Fibroblast of skin of left quadriceps (primary cell): ENCODE results near the gene EFNB2.

Source experiments
- DNase-seq, 2 experiments: peaks; one replicate each; pipeline ENCODE4 v3.0.0-alpha.2; 2013; ENCODE audit warnings: low read depth in 2 of 2

Gene EFNB2

GRCh38 chr13:106500445-106500844 is 35.0 kb downstream of the EFNB2 start:
- no peak for DNase-seq

DNA sequence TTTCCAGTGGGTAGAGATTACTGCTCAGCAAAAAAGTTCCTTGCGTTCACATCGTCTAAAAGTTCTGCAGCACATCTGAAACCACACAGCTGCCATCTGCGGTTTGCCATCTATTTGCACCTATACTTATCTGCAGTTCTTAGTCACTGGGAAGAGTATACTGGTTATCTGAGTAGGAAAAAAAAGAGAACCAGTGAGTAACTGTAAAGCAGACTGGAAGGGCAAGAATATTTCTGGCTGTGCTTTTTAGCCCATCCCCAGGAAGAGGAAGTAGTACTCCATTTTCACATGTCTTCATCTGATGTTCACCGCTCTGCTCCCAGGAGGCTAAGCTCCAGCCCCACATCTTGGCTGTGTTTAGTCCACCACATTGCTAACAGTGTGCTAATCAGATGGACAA is 35.6 kb downstream of the EFNB2 start:
- DNase-seq: no peak

DNA sequence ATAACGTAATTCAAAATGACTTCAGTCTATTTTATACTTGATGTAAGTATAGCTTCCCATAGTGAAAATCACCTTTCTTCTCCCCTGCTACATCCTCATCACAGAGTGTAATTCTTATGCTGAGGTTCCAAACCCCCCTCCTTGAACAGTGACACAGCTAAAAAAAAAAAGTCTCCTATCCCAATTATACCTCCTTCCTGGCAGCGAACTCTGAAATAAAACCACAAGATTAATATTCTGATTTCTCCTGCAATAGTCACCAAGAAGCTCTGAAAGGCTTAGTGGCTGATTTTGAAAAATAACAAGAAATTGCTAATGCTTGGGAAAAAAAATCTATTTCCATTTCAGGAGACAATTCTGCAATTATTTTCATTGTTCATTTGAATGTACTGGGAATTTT is 36.3 kb downstream of the EFNB2 start:
- DNase-seq: no peak

GRCh38 chr13:106498571-106498970 is 36.9 kb downstream of the EFNB2 start:
- DNase-seq: no peak

DNA sequence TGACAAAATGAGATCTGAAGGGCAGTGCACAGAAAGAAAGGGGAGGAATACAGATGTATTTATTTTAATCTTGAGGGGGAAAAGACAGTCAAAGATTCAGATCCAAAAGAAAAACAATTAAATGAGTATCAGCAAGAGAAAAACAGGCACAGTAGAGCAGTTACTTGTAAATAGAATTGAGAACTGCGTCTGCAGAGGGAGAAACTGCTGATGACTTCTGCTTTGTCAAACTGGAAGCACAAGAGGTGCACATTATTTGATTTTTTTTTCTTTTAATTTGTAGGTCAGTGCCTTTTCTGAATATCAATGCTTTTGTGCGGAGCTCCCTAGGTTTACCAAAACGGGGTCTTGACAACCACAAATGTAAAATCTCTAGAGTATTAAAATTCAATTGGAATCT is 37.3 kb downstream of the EFNB2 start:
- no peak for DNase-seq

GRCh38 chr13:106497079-106497478 is 38.4 kb downstream of the EFNB2 start:
- no peak for DNase-seq

GRCh38 chr13:106496072-106496997 is 39.1 kb downstream of the EFNB2 start:
- no peak for DNase-seq

- no peak for DNase-seq
These were observed 40.5 kb downstream of the EFNB2 start for GRCh38 chr13:106494936-106495335.

DNA sequence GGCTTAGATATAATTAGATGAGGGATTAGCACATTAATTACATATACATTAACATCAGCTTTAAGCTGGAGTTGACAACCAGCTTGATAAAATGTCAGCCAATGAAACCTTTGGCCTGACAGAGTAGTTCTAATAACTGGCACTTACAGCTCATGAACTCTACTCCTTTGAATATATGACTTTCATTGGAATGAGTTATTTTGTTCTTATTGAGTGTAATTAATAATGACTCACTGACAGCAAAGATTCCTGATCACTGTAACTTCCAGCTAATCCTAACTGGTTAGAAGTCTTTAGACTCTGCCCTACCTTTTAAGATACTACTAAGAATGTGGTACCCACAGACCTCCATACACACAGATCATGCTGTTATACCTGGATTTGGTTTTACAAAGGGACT is 41.0 kb downstream of the EFNB2 start:
- DNase-seq: no peak

DNA sequence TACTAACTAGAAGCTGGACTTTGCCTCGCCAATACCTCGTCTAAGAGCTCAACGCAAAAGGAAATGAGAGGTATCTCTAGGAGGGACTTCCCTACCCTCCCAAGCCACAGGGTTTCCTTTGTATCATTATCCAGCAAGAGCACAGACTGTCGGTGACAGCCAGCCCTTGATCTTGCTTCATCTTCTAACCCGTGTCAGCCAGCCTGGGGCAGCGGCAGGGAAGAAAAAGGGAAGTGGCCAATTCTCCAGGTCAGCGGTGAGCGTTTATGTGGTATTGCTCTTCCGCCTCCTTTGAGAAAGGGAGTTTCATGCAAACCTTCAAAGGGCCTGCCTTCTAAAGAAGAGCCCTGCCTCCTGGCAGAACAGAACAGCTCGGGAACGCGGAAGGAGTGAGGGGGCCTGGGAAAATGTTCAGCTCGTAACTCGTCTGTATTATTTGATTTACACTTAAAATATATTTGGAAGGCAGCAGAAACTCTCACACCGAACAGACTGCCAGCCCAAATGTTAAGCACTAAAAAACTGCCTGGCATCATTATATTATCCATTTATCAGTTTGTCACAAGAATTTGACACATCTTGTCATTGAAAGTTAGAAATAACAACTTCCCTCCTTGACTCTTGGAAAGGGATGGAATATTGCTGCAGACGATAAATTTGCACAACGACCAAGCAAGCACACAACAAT is 41.8 kb downstream of the EFNB2 start:
- DNase-seq: no peak

DNA sequence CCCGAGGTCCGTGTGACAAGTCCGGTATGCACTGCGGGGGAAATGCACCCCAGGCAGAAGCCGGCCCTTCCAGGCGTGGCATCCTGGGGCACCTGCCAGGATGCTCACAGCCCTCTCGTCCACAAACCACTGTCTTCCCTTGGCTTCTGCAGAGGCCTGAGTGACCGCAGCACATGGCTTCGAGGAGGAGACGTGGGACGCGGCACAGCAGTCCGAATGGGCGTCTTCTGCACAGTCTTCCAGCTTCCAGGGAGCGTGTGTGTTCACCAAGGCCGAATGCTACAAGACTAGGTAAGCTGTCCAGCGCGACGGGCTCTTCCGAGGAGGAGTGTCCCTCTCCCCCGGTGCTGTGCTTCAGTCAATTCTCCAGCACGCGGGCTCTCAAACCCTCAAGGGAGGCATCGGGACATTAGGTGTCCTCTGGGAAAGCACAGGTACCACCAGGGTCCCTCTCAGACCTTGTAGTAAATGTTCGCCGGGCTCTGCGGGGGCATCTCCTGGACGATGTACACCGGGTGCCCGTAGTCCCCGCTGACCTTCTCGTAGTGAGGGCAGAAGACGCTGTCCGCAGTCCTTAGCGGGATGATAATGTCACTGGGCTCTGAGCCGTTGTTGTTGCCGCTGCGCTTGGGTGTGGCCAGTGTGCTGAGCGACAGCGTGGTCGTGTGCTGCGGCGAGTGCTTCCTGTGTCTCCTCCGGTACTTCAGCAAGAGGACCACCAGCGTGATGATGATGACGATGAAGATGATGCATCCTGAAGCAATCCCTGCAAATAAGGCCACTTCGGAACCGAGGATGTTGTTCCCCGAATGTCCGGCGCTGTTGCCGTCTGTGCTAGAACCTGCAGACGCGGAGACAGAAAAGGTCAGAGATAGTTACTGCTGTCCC is 42.6 kb downstream of the EFNB2 start:
- DNase-seq: no peak

GRCh38 chr13:106491928-106492587 is 43.4 kb downstream of the EFNB2 start:
- no peak for DNase-seq

DNA sequence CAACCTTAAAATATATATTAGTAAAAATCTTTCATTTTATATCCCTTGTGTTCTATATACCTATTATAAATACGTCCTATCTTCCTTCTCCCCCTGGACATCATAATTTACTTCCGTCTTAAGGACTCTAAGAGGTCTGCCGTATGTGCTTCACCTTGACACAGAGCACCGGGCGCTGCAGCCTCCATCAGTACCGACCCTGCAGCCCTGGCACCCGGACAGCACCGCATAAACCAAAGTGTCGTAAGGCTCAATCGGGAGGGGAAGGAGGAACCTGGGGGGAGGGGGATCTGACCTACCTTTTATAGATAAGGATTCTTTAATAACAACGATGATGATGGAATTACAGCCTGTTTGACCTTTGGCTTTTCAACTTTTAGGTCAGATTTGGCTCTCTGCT is 44.0 kb downstream of the EFNB2 start:
- DNase-seq: no peak

DNA sequence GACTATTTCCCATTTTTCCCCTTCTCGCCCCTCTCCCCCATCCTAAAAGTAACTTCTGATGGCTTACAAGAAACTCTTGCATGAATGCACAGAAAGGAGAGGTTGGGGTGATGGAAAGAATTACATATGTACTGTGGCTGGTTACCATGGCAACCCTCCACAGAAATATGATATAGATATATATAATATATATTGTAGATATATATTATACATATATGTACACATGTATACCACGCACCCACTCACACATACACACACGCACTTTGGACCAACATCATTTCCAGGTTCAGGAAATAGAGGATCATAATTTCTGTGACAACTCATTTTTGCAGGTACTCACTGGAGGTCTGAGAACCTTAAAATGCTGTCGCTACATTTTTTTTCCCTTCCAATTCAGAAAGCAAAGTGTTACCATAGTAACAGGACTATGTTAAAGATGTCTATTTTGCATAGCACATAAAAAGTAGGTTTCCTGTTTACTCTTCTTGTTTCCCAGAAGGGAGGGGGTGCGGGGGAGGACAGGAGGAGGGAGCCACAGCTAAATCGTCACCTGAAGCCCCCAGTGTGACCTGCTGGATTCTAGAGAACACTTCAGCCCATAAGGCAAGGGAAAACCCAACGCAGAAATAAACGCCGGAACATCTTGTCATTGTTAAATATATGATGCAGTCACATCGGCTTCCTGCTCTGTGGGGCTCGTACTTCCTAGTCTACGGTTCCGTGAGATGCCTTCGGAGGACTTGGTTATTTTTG is 44.7 kb downstream of the EFNB2 start:
- DNase-seq: no peak

- no peak for DNase-seq
These were observed 45.5 kb downstream of the EFNB2 start for GRCh38 chr13:106489849-106490568.

DNA sequence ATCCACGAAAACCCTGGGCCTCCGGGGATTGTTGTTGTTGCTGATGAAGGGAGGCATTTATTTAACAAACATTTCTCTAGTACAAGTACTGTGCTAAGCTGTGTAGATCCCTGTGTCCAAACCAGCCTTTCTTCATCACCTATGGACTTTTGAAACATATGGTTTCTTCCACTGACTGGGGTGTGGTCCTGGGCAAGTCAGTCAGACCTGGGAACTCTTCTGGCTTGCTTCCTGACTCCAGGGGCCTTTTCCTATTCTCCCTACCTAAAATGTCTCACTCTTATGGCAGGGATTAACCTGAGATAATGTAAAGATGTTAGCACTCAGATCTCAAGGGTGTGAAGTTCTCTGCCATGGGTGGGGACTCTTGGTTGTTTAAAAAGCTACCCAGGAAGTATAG is 46.8 kb downstream of the EFNB2 start:
- DNase-seq: no peak

- DNase-seq: no peak
These were observed 47.4 kb downstream of the EFNB2 start for GRCh38 chr13:106488076-106488475.

DNA sequence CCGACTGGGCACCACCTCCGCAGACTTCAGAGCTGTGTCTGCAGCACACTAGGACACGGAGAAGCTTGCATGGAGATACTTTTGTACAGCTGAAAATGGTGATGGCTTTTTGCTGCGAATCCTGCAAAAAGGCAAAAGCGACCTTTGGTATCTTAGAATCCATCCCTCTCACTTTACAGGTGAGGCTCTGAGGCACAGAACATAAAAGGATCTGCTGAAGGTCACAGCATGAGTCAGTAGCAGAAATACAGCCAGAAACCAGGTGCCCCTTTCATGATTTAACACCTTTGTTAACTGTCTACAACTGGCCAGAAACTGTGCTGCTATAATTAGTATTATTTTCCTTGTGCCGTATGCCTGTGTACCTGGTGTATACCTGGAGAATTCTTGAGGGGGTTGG is 48.3 kb downstream of the EFNB2 start:
- no peak for DNase-seq

- DNase-seq: no peak
These were observed 49.2 kb downstream of the EFNB2 start for GRCh38 chr13:106486287-106486686.

GRCh38 chr13:106484537-106485193 is 50.8 kb downstream of the EFNB2 start:
- no peak for DNase-seq
